SK-N-SH treated with all-trans-retinoic acid at 6 μM for 48 hours (cell line): ENCODE results near the gene SYNE3.

Experiments
- ATAC-seq: fragments of 200-7000 bp; cut with Tn5 transposase; 3 replicates; pipeline ENCODE4 v1.9.1; 2020; ENCODE audit warnings: mild to moderate bottlenecking, moderate library complexity
- ARNTL ChIP-seq: fragments of 450-650 bp; formaldehyde crosslinking; IDR thresholded peaks from 2 replicates; pipeline ENCODE4 v1.5.0; 2020; ENCODE audit warnings: low read depth, mild to moderate bottlenecking, moderate library complexity, borderline replicate concordance
- CREB5 ChIP-seq: fragments of 250-450 bp; sonication (Bioruptor Pico); IDR thresholded peaks from 2 replicates; pipeline ENCODE4 v1.5.1; 2020; ENCODE audit warnings: low read depth, mild to moderate bottlenecking, moderate library complexity
- CSDC2 ChIP-seq: fragments of 250-450 bp; sonication (Bioruptor Pico); IDR thresholded peaks from 2 replicates; pipeline ENCODE4 v1.5.0; 2020; ENCODE audit warnings: mild to moderate bottlenecking, moderate library complexity
- ESRRG ChIP-seq: fragments of 250-450 bp; sonication (Bioruptor Pico); IDR thresholded peaks from 2 replicates; pipeline ENCODE4 v1.6.1; 2021; ENCODE audit warnings: mild to moderate bottlenecking
- GLIS3 ChIP-seq: fragments of 250-450 bp; sonication (Bioruptor Pico); IDR thresholded peaks from 2 replicates; pipeline ENCODE4 v1.5.0; 2020; ENCODE audit warnings: mild to moderate bottlenecking, moderate library complexity
- ISL1 ChIP-seq: fragments of 250-450 bp; sonication (Bioruptor Pico); IDR thresholded peaks from 2 replicates; pipeline ENCODE4 v2.1.2; 2022; ENCODE audit warnings: mild to moderate bottlenecking, moderate library complexity
- OSR1 ChIP-seq: fragments of 250-450 bp; sonication (Bioruptor Pico); IDR thresholded peaks from 2 replicates; pipeline ENCODE4 v1.8.0; 2022; ENCODE audit warnings: moderate library complexity, mild to moderate bottlenecking, inconsistent platforms
- PATZ1 ChIP-seq: fragments of 250-450 bp; sonication (Bioruptor Pico); IDR thresholded peaks from 2 replicates; pipeline ENCODE4 v1.8.0; 2020; ENCODE audit warnings: mild to moderate bottlenecking, moderate library complexity, borderline replicate concordance
- POU6F1 ChIP-seq: fragments of 250-450 bp; sonication (Bioruptor Pico); IDR thresholded peaks from 2 replicates; pipeline ENCODE4 v1.8.0; 2021; ENCODE audit warnings: low read depth, mild to moderate bottlenecking, moderate library complexity, borderline replicate concordance
- PPARA ChIP-seq: fragments of 250-450 bp; sonication (Bioruptor Pico); IDR thresholded peaks from 2 replicates; pipeline ENCODE4 v1.5.0; 2020; ENCODE audit warnings: mild to moderate bottlenecking, borderline replicate concordance
- RARB ChIP-seq: fragments of 250-450 bp; sonication (Bioruptor Pico); IDR thresholded peaks from 2 replicates; pipeline ENCODE4 v1.8.0; 2021; ENCODE audit warnings: mild to moderate bottlenecking, moderate library complexity
- SNAI2 ChIP-seq: fragments of 250-450 bp; sonication (Bioruptor Pico); IDR thresholded peaks from 2 replicates; pipeline ENCODE4 v1.5.0; 2020; ENCODE audit warnings: mild to moderate bottlenecking, moderate library complexity
- TCF4 ChIP-seq: fragments of 250-450 bp; sonication (Bioruptor Pico); IDR thresholded peaks from 2 replicates; pipeline ENCODE4 v1.8.0; 2021; ENCODE audit warnings: mild to moderate bottlenecking, moderate library complexity, borderline replicate concordance
- TOX ChIP-seq: fragments of 250-450 bp; sonication (Bioruptor Pico); IDR thresholded peaks from 2 replicates; pipeline ENCODE4 v1.8.0; 2021; ENCODE audit warnings: mild to moderate bottlenecking, moderate library complexity, borderline replicate concordance
- ZC3H10 ChIP-seq: fragments of 250-450 bp; sonication (Bioruptor Pico); IDR thresholded peaks from 2 replicates; pipeline ENCODE4 v1.5.1; 2021; ENCODE audit warnings: mild to moderate bottlenecking, moderate library complexity
- ZFP3 ChIP-seq: fragments of 250-450 bp; sonication (Bioruptor Pico); IDR thresholded peaks from 2 replicates; pipeline ENCODE4 v1.5.0; 2020; ENCODE audit warnings: mild to moderate bottlenecking, moderate library complexity
- ZNF565 ChIP-seq: fragments of 450-650 bp; formaldehyde crosslinking; conservative IDR thresholded peaks from 2 replicates; pipeline ENCODE4 v1.5.0; 2020; ENCODE audit warnings: low read depth, mild to moderate bottlenecking, moderate library complexity
- ZNF70 ChIP-seq: fragments of 450-650 bp; formaldehyde crosslinking; IDR thresholded peaks from 2 replicates; pipeline ENCODE4 v1.5.0; 2020; ENCODE audit warnings: mild to moderate bottlenecking, moderate library complexity
- ZNF8 ChIP-seq: fragments of 450-650 bp; formaldehyde crosslinking; IDR thresholded peaks from 2 replicates; pipeline ENCODE4 v1.5.0; 2020; ENCODE audit warnings: mild to moderate bottlenecking, moderate library complexity
- TF ChIP-seq, protein P1 (sequence below): fragments of 250-450 bp; sonication (Bioruptor Pico); IDR thresholded peaks from 2 replicates; pipeline ENCODE4 v1.5.0; 2020; ENCODE audit warnings: mild to moderate bottlenecking, moderate library complexity
- TF ChIP-seq, protein P2 (sequence below): fragments of 250-450 bp; sonication (Bioruptor Pico); IDR thresholded peaks from 2 replicates; pipeline ENCODE4 v1.5.1; 2021; ENCODE audit warnings: mild to moderate bottlenecking, moderate library complexity

SYNE3 gene

DNA sequence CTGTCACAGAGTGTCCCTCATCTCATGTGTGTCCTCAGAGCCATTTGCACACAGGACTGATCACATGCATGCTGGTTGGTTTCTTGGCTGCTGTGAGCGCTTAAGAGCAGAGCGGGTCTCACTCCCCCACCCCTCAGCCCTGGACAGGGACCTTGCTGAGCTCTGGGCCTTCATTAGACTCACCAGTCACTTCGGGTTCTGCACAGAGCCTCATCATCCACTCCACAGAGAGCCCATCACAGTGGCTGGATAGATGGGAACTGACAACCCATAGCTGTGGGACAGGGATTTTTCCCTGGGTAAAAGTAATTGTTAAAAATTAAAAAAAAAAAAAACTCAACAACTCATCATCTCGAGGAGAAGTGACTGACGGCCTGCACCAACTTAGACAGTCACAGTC is 26.6 kb upstream of the SYNE3 start (continued):
- TF ChIP-seq PATZ1 (CRISPR knock-in tag) (no peak), CSDC2 (CRISPR knock-in tag) (no peak), ARNTL (CRISPR knock-in tag) (no peak), TCF4 (CRISPR knock-in tag) (no peak), GLIS3 (CRISPR knock-in tag) (no peak), TOX (no peak), CREB5 (no peak)
- TF ChIP-seq, protein P1, sequence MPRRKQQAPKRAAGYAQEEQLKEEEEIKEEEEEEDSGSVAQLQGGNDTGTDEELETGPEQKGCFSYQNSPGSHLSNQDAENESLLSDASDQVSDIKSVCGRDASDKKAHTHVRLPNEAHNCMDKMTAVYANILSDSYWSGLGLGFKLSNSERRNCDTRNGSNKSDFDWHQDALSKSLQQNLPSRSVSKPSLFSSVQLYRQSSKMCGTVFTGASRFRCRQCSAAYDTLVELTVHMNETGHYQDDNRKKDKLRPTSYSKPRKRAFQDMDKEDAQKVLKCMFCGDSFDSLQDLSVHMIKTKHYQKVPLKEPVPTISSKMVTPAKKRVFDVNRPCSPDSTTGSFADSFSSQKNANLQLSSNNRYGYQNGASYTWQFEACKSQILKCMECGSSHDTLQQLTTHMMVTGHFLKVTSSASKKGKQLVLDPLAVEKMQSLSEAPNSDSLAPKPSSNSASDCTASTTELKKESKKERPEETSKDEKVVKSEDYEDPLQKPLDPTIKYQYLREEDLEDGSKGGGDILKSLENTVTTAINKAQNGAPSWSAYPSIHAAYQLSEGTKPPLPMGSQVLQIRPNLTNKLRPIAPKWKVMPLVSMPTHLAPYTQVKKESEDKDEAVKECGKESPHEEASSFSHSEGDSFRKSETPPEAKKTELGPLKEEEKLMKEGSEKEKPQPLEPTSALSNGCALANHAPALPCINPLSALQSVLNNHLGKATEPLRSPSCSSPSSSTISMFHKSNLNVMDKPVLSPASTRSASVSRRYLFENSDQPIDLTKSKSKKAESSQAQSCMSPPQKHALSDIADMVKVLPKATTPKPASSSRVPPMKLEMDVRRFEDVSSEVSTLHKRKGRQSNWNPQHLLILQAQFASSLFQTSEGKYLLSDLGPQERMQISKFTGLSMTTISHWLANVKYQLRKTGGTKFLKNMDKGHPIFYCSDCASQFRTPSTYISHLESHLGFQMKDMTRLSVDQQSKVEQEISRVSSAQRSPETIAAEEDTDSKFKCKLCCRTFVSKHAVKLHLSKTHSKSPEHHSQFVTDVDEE: no peak

- TF ChIP-seq GLIS3 (CRISPR knock-in tag) (no peak), OSR1 (CRISPR knock-in tag) (no peak), TCF4 (CRISPR knock-in tag) (no peak), SNAI2 (no peak), RARB (no peak), ZNF70 (CRISPR knock-in tag) (no peak), ISL1 (CRISPR knock-in tag) (no peak), ESRRG (CRISPR knock-in tag) (no peak), ZFP3 (CRISPR knock-in tag) (no peak), TOX (no peak), CREB5 (no peak), ZC3H10 (CRISPR knock-in tag) (no peak), ZNF8 (CRISPR knock-in tag) (no peak), CSDC2 (CRISPR knock-in tag) (no peak), PPARA (no peak), ZNF565 (CRISPR knock-in tag) (no peak), POU6F1 (CRISPR knock-in tag) (no peak)
- TF ChIP-seq, protein P2, sequence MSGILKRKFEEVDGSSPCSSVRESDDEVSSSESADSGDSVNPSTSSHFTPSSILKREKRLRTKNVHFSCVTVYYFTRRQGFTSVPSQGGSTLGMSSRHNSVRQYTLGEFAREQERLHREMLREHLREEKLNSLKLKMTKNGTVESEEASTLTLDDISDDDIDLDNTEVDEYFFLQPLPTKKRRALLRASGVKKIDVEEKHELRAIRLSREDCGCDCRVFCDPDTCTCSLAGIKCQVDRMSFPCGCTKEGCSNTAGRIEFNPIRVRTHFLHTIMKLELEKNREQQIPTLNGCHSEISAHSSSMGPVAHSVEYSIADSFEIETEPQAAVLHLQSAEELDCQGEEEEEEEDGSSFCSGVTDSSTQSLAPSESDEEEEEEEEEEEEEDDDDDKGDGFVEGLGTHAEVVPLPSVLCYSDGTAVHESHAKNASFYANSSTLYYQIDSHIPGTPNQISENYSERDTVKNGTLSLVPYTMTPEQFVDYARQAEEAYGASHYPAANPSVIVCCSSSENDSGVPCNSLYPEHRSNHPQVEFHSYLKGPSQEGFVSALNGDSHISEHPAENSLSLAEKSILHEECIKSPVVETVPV (CRISPR knock-in tag): no peak
- TF ChIP-seq, protein P1: no peak
Measured at GRCh38 chr14:95541932-95542930, 25.8 kb upstream of the SYNE3 start.

More at GRCh38 chr14:95541932-95542930, 25.8 kb upstream of the SYNE3 start:
- no peak for ATAC-seq
